OCI-LY7 (cell line): Measurements from ENCODE around the gene MINDY4.

Experiments used
- CTCF ChIP-seq: fragments of 200-600 bp; sonication (generic); conservative IDR thresholded peaks from 2 replicates; pipeline ENCODE4 v1.5.1; 2014; ENCODE audit warnings: mild to moderate bottlenecking, antibody characterized with exemption, low read length, moderate library complexity, mixed read lengths
- EZH2phosphoT487 ChIP-seq: fragments of 200-600 bp; sonication (generic); IDR thresholded peaks from 2 replicates; pipeline ENCODE4 v1.6.1; 2018; ENCODE audit warnings: low read depth, borderline replicate concordance, mild to moderate bottlenecking, mixed run types, antibody characterized with exemption, low read length, moderate library complexity, mixed read lengths

DNA sequence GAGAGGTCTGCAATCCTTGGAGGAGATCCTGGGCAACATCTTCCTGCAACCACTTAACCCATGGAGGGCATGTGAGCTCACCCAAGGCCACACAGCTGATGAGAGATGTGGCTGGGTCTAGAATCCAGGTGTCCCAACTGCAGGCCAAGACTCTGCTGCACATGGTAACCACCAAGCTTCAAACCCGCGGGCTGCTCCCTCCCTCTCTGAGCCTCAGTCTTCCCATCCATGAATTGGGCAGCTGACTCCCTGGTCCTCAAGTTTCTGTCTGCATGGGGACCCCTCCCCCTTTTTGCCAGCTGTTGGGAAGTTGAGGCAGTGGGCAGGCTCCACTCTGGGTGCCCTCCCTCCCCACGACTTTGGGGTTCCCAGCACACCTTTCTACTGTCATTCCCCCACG lies 40.2 kb upstream of the MINDY4 start:
- TF ChIP-seq CTCF (no peak), EZH2phosphoT487 (no peak)
